ENCODE measurements around the gene KAT14. TPM values are rescaled to one million over a fixed set of nuclear protein-coding genes. Genes with fewer than 3 reads are reported as not detected.
"Not testable (repeated sequence)": the region's sequence is repeated elsewhere in the genome, so short reads cannot be mapped to it uniquely, and the experiment has no call there.

KAT14 gene
- total and polyA plus RNA-seq, 2 donors from 2014 or later: 10.2 to 12.8 TPM

GRCh38 chr20:18197382-18198070, 59.9 kb downstream of the KAT14 start:
- no peak for DNase-seq
- no peak overlapping the region for H3K4me3 ChIP-seq (ENCODE audit: low read length in 3 of 3)
- no peak overlapping the region for H3K9ac ChIP-seq (ENCODE audit: low read length in 3 of 3)
- intact Hi-C loops (cut with DNase I): no loop called here
- no peak overlapping the region for H3K27ac ChIP-seq (ENCODE audit: low read depth in 2 of 2, low read length in 2 of 2)
- H3K4me1 ChIP-seq (ENCODE audit: control insufficient read depth in 2 of 3, insufficient read depth in 2 of 3, low read depth in 1 of 3, low read length in 3 of 3): no peaks in the 10 kb centered on the region
- no peak for TF ChIP-seq CTCF (IDR thresholded peaks at IDR 0.05; ENCODE audit: borderline replicate concordance, extremely low read depth, insufficient read depth)
- no peaks in the 10 kb centered on the region for H3K27me3 ChIP-seq (ENCODE audit: control insufficient read depth, insufficient read depth, low read length)
- H3K36me3 ChIP-seq (ENCODE audit: control insufficient read depth in 2 of 3, insufficient read depth in 3 of 3, low read length in 3 of 3): no peaks in the 10 kb centered on the region
- no peak for FAIRE-seq
- peaks cover 0 to 4% (median 0%) of the 10 kb centered on the region in 3 donors for H3K9me3 ChIP-seq (ENCODE audit: control insufficient read depth in 2 of 3, insufficient read depth in 1 of 3, low read length in 3 of 3)

GRCh38 chr20:18202966-18203365, 65.3 kb downstream of the KAT14 start:
- no peak for FAIRE-seq
- intact Hi-C loops (cut with DNase I): no loop called here
- Histone ChIP-seq H3K4me3 (ENCODE audit: low read length in 3 of 3) (no peak overlapping the region), H3K27ac (ENCODE audit: low read depth in 2 of 2, low read length in 2 of 2) (no peak overlapping the region), H3K9ac (ENCODE audit: low read length in 3 of 3) (no peak overlapping the region), H3K36me3 (ENCODE audit: control insufficient read depth in 2 of 3, insufficient read depth in 3 of 3, low read length in 3 of 3) (no peaks in the 10 kb centered on the region), H3K9me3 (ENCODE audit: control insufficient read depth in 2 of 3, insufficient read depth in 1 of 3, low read length in 3 of 3) (peaks cover 0 to 4% (median 0%) of the 10 kb centered on the region in 3 donors), H3K27me3 (ENCODE audit: control insufficient read depth, insufficient read depth, low read length) (no peaks in the 10 kb centered on the region), H3K4me1 (ENCODE audit: control insufficient read depth in 2 of 3, insufficient read depth in 2 of 3, low read depth in 1 of 3, low read length in 3 of 3) (no peaks in the 10 kb centered on the region)
- no peak for DNase-seq
- no peak for TF ChIP-seq CTCF (IDR thresholded peaks at IDR 0.05; ENCODE audit: borderline replicate concordance, extremely low read depth, insufficient read depth)

GRCh38 chr20:18203700-18204099, 66.0 kb downstream of the KAT14 start:
- FAIRE-seq; intact Hi-C loops (cut with DNase I); DNase-seq: not testable (repeated sequence)

GRCh38 chr20:18213002-18213401, 75.3 kb downstream of the KAT14 start:
- intact Hi-C loops (cut with DNase I): no loop called here
- no peak for FAIRE-seq
- no peaks in the 10 kb centered on the region for H3K27me3 ChIP-seq (ENCODE audit: control insufficient read depth, insufficient read depth, low read length)

More at GRCh38 chr20:18203700-18204099, 66.0 kb downstream of the KAT14 start:
- H3K27me3 ChIP-seq (ENCODE audit: control insufficient read depth, insufficient read depth, low read length); H3K36me3 ChIP-seq (ENCODE audit: control insufficient read depth in 2 of 3, insufficient read depth in 3 of 3, low read length in 3 of 3); H3K4me3 ChIP-seq (ENCODE audit: low read length in 3 of 3); H3K9me3 ChIP-seq (ENCODE audit: control insufficient read depth in 2 of 3, insufficient read depth in 1 of 3, low read length in 3 of 3); H3K9ac ChIP-seq (ENCODE audit: low read length in 3 of 3); H3K27ac ChIP-seq (ENCODE audit: low read depth in 2 of 2, low read length in 2 of 2); H3K4me1 ChIP-seq (ENCODE audit: control insufficient read depth in 2 of 3, insufficient read depth in 2 of 3, low read depth in 1 of 3, low read length in 3 of 3): not testable (repeated sequence)

More at GRCh38 chr20:18213002-18213401, 75.3 kb downstream of the KAT14 start:
- DNase-seq: no peak
- Histone ChIP-seq H3K36me3 (ENCODE audit: control insufficient read depth in 2 of 3, insufficient read depth in 3 of 3, low read length in 3 of 3) (no peaks in the 10 kb centered on the region), H3K4me3 (ENCODE audit: low read length in 3 of 3) (no peak overlapping the region), H3K9me3 (ENCODE audit: control insufficient read depth in 2 of 3, insufficient read depth in 1 of 3, low read length in 3 of 3) (no peaks in the 10 kb centered on the region), H3K9ac (ENCODE audit: low read length in 3 of 3) (no peak overlapping the region), H3K27ac (ENCODE audit: low read depth in 2 of 2, low read length in 2 of 2) (no peak overlapping the region), H3K4me1 (ENCODE audit: control insufficient read depth in 2 of 3, insufficient read depth in 2 of 3, low read depth in 1 of 3, low read length in 3 of 3) (no peaks in the 10 kb centered on the region)
- no peak for TF ChIP-seq CTCF (IDR thresholded peaks at IDR 0.05; ENCODE audit: borderline replicate concordance, extremely low read depth, insufficient read depth)
